HG03280 (cell line): ENCODE data around the gene GPR176.

Experiments
- ATAC-seq: cut with Tn5 transposase; IDR thresholded peaks from one replicate; pipeline ENCODE4 v1.9.1; 2021; ENCODE audit warnings: mild to moderate bottlenecking, moderate library complexity; ENCODE audit not compliant: unreplicated experiment

The GPR176 gene

DNA sequence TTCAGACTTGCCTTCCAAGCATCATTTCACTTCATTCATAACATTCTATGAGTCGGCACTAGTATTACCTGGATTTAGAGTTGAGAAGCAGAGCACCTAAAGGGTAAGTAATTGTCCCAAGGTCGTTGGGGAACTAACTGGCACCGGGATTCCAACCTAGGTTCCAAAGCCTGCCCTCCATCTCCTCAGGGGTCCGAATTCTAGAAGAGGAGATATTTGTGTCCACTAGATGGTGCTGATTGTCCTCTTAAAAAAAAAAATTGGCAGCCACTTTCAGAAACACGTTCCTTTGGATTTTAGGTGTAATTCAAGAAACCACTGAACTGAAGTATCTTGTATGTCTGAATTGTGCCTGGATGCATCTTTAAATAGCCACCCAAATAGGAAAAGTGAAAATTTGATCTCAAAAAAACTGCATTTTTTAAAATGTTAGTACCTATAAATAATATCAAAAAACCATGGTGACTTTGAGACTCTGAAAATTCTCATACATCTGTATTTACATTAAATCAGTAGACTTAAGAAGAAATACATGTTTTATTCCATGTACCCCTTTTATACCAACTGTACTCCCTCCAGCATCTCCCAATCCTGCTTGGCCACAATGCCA lies 133.5 kb downstream of the GPR176 start:
- no peak for ATAC-seq

DNA sequence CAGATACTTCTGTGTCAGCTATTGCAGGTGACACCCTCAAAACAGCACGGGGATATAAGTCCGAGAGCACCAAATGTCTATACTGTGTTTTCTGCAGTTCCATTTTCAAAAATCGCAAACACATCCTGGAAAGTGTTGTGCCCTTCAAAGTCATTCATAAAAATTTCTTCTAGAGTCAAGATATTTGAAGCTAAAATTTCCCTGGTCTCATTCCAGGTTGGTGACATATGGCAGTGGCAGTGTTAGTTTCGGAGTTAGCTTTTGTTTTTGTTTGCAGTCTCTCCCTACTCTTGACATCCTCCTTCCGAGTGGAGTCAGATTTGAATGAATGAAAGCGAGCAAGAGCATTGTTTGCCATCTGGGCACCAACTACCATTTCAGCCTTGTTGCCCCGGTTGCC lies 134.2 kb downstream of the GPR176 start:
- ATAC-seq: no peak

DNA sequence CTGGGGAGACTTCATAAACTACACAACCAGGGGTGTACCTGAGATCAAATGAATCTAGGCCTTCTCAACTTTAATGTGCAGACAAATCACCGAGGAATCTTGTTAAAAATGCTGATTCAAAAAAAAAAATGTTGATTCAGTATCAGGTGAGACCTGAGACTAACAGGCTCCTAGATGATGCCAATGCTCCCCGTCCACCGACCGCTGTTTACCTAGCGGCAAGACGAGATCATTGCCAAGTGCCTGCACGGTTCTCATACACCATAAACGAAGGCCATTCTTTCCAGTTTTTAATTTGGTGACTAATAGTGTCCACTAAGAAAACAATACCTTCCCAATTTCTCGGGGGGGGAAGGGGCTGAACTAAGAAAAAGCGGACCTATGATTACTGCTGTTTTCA lies 134.9 kb downstream of the GPR176 start:
- no peak for ATAC-seq

DNA sequence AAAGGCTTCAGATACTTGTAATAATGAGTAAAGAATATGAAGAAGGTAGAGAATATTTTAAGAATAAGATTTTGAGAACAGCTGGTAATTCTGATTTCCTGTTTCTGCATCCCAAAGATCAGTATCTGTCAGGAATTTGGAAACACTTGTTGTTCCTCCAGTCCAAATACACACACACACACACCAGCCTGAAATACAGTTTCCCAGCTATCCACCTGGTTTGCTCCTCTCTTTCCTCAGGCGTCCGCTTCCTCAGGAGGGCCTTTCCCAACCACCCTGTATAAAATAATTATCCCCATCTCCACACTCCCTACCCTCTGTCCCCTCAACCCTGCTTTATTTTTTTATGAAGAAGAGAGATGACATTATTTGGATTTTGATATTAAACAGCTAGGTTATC lies 135.4 kb downstream of the GPR176 start:
- ATAC-seq: no peak

DNA sequence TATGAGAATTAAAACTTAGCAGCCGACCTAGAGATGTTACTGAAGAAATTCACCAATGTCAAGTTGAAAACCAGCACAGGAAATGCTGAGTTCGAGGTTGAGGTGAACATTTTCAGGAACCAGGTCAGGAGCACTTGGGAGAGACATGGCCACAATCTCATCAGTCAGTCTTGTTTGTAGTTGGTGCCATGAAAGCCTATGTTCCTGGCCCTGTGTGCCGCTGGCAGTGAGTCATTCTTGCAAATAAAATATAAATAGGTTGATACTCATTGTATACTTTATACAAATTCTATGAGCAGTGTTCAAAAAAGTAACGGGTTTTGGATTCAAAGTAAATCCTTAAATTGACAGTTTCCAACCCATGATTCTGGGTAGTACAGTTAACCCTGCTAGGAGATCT lies 135.9 kb downstream of the GPR176 start:
- ATAC-seq: no peak

DNA sequence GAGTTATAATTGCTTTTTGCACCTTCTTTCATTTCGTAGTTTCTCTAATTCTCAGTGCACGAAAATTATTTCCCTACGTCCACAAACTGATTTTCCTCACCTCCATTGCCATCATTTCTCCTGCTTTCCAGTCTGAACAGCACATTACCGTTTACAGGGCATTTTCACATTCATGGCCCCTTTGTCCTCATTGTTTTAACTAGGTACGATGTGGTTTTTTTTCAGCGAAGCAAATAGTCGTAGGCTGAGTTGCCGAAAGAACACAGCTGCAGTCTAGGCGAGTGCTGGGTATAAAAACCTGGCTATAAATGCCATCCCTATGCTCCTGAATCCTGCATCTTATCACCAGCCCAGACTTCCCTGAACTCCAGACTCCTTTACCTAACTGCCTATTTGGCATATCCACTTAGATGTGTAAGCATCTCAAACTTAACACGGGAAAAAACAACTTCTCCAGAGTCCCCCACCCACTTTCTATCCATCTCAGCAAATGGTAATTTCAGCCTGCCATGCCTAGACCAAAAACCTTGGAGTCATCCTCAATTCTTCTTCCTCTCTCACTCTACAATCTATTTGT lies 136.7 kb downstream of the GPR176 start:
- ATAC-seq: no peak

DNA sequence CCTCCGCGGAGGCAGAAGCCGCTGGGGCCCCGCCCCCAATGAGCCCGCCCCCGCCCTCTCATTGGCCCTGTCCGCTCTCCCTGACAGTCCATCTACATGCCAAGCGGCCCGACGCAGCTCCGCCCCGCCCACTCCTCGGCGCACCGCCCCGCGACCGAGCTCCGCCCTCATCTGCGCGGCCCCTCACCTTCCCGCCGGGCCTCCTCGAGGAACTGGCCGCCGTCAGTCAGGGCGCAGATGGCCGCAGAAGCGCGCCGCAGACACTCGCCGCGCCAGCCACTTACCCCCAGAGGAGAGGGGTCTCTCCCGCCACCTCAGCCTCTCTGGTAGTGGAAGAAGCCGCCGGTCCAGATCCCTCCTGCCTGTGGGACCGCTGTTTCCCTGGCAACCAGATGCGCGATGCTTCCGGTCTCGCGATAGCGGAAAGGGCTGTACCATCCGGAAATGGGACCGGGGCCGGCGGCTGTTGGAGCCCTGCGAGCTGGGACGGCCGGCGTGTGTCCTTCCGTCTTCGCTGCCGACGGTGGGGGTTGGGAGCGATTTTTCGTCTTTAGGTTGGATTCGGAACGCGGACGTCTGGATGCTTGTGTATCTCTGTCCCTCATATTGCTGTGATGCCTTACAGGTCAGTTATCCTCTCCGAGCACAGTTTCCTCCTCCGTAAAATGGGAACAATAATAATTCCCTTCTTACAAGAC lies 137.5 kb downstream of the GPR176 start, which contains the start of gene FSIP1:
FSIP1 (minus strand) TSS at position 401 of the 698 bp plus-strand sequence. CDS start 6,317 bp downstream, outside the sequence.
- ATAC-seq: peak; percentile 99

DNA sequence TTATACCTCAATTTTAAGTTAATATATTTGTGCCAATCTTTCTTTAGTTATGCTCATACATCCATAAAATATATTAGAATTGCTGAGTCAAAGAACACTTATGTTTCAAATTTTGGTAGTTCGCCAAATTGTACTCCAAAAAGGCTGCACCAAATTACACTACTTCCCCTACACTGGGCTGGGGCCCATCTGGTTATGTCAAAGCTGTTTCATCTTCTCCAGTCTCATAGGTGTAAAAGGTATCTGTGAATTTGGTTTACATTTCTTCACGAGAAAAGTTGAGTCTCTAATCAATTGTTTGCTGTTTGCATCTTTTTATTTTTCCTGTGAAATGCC lies 138.1 kb downstream of the GPR176 start:
- ATAC-seq: no peak

DNA sequence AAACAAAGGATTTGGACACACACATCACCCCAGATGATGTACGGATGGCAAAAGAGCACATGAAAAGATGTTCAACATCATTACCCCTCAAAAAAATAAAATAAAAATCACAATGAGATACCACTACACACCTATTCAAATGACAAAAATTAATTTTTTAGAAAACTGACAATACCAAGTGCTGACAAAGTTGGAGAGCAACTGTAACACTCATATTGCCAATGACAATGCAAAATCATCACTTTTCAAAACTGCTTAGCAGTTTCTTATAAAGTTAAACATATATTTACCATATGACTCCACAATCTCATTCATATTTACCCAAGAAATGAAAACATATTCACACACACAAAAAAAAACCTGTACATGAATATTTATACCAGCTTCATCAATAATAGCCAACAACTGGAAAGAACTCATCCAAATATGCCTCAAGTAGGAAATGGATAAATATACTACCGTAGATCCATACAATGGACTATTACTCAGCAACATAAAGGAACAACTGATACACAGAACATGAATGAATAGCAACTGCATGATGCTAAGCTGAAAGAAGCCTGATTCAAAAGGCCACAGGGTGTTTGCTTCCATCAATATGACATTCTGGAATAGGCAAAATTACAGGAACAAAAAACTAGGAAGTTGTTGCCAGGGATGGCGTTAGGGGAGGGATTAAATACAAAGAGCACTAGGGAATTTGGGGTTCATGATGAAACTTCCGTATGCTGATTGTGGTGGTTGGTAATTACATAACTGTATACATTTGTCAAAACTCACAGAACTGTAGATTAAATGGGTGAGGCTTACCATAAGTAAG lies 138.7 kb downstream of the GPR176 start:
- no peak for ATAC-seq

DNA sequence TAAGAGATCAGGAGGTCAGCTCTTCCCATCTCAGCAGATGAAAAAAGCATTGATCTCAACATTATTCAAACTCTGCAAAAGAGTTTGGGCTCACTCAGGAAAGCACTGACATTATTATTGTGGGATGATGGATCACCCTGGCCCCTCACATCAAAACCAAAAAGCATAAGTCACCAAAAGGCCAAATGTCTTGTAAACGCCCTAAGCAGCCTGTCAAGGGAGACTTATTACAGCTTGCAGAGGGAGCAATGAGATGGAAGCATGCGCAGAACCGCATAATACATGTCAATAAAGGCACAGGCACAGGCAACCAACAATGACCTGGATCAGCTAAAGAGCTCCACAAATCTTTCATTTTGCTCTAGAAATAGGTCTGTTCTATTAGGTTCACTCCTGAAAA lies 142.0 kb downstream of the GPR176 start:
- no peak for ATAC-seq

DNA sequence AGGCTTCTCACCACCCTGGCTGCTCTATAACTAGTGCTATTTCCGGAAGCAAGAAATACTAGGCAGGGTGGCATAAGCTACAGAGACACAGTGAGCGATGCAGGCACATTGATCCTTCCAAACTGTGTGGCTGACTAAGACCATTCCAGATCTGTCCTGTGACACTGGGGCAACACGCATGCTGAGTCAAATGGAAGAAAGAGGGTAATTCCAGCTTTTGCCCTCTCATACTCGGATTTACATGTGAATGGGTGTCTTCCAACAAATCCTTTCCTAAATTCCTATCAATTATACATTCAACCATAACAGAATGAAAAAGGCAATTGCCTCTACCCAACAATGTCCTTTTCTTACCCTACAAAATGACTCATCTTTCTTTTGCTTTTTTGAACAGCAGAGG lies 142.6 kb downstream of the GPR176 start:
- ATAC-seq: no peak

DNA sequence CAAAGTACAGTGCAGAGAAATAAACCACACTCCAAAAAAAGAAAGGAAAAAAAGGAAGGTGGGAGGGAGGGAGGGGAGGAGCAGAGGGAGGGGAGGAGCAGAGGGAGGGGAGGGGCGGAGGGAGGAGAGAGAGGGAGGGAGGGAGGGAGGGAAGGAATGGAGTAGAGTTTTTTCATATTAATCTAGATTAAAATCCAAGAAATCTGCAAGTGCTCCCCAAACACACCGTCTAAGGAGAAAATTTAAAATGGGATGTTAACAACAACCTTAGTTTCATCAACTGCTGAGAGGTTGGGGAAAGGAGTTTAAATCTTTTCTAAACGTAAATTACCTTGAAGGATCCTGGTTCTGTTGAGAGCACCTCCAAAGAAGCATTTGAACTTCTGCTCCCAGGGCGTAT lies 144.0 kb downstream of the GPR176 start:
- no peak for ATAC-seq

DNA sequence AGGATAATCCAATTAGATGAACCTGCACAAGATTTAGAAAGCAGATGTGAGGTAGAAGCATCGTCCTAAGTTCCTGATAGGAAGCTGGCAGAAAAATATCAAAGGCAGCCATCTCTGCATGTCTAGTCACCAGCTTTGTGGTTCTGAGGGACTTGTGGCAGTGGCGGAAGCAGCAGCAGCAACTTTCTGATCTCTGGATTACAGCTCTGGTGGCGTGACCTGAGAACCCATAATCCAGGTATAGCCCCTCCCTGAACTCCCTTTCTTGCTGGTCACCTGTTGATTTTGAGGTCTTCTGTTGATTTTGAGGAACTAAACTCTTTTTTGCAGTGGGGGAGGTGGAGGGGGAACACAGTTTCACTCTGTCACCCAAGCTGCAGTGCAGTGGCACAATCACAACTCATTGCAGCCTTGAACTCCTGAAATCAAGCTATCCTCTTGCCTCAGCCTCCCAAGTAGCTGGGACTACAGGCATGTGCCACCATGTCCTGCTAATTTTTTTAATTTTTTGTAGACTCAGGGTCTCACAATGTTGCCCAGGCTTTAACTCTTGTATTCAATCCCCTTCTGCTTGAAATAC lies 145.3 kb downstream of the GPR176 start:
- no peak for ATAC-seq

DNA sequence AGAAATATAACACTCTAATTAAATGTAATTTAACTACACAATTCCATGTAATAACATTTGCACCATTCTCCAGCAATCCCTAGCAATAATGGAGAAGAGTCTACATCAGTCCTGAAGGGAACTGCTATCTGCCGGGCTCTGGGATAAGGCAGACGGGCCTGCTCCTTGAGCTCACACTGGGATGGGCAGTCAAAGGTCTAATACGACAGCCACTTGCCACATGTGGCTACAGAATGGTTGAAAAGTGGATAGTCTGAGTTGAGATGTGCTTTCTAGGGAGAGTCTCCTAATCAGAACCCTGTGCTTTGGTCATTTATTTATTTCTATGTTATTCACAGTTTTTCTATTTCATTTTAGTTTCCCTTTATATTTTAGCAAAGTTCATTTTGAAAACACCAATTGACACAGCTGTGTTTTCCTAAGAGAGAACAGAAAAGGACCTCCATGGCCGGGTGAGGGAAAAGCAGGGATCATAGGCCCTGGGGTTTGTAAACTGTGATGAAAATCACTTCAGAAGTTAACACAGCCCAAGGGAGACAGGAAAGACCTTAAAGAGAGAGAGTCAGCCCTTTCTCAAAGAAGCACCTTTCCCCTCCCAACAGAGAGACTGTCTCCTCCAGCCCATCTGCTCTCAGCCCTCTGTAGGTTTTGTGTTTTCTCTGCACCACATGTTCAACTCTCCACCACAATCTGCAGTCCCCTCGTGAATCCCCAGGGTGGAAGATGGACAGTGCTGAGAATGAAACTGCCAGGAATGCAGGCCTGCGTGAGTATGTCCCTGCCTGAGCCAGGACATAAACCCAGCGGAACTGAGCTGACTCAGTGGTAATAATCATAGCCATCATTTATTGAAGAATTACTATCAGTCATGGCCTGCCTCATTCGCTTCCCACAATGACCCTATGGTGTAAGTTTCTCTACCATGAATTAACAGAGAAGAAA lies 149.0 kb downstream of the GPR176 start:
- ATAC-seq: no peak

DNA sequence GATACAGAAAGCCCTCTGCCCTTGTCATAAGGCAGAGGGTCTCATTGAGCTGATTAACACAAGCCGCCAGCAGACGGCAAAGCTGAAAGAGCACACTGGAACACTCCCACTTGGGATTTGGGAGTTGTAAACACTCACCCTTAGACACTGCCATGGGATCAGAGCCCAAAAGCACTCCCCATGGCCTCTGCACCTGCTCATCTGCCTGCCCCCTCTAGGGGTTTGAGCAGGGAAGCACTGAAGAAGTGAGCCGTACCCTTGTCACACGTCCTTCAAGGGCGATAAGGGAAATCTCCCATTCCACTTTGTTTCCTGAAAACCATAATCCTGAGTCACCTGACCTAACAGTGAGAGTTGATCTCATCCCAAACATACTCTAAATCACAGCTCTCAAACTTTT lies 152.1 kb downstream of the GPR176 start:
- ATAC-seq: no peak

DNA sequence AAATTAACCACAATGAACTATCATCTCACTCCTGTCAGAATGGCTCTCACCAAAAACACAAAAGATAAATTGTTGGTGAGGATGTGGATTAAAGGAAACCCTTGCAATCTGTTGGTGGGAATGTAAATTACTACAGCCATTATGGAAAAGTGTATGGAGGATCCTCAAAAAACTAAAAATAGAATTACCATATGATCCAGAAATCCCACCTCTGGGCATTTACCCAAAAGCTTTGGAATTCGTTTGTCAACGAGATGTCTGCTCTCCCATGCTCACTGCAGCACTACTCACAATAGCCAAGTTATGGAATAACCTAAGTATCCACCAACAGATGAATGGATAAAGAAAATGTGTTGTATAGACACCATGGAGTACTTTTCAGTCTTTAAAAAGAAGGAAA lies 159.1 kb downstream of the GPR176 start:
- no peak for ATAC-seq

DNA sequence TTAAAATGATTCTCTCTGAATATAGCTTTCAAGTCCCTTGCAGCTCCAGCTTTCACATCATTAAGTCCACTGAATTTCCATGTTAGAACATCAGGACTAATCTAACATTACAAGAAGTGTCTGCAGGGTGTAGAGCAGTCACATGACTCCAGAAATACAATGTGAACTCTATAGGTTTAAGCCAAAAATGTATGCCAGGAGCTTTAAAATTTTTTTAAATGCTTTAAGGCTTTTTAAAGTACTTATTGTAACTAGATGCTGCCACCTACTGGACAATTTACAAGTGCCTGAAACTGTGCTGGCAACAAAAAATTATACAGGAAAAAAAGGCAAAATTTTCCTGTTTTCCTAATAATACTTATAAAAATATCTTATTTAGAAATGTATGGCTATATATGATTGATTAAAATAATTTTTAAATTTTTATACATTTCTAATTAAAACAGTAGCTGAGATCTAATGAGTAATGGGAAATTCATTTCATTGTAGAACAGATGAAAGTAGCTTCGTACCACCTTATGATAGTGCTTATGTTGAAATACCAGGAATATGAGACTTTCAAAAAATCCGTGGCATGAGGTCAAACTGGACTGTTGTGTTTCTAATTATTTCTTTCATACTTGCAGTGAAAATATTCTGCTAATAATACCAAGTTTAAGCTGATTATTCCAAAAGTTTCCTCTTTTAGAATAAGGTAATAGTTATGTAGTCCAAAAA lies 163.1 kb downstream of the GPR176 start:
- no peak for ATAC-seq

DNA sequence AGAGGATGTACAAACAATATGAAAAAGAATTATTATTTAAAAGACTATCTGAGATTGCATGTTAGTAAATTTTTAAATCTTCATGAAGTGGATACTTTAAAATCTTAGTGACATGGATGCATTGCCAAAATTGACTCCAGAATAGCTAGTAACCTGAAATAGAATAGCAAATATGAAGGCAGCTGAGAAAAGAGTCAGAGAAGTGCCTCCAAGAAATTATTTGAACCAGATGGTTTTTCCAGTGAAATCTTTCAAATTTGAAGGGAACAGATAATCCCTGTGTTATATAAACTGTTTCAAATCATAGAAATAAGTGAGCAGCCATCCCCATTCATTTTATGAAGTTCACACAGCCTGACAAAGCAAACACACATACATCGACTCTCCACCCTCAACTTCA lies 167.1 kb downstream of the GPR176 start:
- no peak for ATAC-seq

DNA sequence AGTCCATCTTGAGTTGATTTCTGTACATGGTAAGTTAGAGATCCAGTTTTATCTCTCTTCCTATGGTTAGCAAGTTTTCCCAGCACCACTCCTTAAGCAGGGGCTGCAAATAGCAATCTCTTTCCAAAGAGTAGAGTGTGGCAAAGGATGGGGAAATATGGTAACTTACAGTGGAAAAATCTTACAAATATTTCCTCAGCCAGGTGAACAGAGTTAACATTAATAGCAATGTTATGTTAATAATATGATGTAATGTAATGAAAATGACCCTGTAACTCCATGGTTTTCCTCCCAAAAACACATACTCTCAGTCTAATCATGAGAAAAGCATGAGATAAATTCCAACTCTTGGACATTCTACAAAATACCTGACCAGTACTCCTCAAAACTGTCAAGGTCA lies 167.8 kb downstream of the GPR176 start:
- no peak for ATAC-seq
